ENCODE results near the gene ILF3. TPM values are rescaled to one million over a fixed set of nuclear protein-coding genes. Genes with fewer than 3 reads are reported as not detected.

Gene ILF3
- total and polyA plus RNA-seq, 2 donors (not counting 3 experiments of a cell fraction or from before 2014, with no cell fraction given) = 186 to 459 TPM

GRCh38 chr19:10719466-10719961 lies 65.4 kb downstream of the ILF3 start:
- Histone ChIP-seq H3K79me2 (ENCODE audit: control insufficient read depth, insufficient read depth, low read length) (peaks cover 62% of the 10 kb centered on the region), H3K9me1 (replicated peaks; ENCODE audit: control insufficient read depth, extremely low read depth, insufficient read depth, low read length) (no peaks in the 10 kb centered on the region), H3K4me2 (ENCODE audit: insufficient read depth, low read length) (peak overlapping the region; percentile 91), H3K9me3 (replicated peaks; ENCODE audit: control insufficient read depth, insufficient read depth, low read length) (no peaks in the 10 kb centered on the region), H3K9ac (replicated peaks; ENCODE audit: extremely low read depth, insufficient read depth, low read length) (peak overlapping the region; percentile 92), H3K4me3 (replicated peaks in 1 of 3; ENCODE audit: insufficient read depth in 1 of 3, low read depth in 1 of 3, low read length in 3 of 3) (peak overlapping the region; percentile 25 to 82 (median 49)), H3K27ac (ENCODE audit: insufficient read depth, low read depth, low read length) (peak overlapping the region; percentile 74), H2AFZ (ENCODE audit: low read depth, low read length) (no peak overlapping the region), H4K20me1 (replicated peaks; ENCODE audit: control insufficient read depth, extremely low read depth, insufficient read depth, low read length) (peaks cover 3% of the 10 kb centered on the region), H3K27me3 (ENCODE audit: control insufficient read depth in 2 of 2, insufficient read depth in 2 of 2, low read length in 2 of 2) (no peaks in the 10 kb centered on the region), H3K36me3 (ENCODE audit: control insufficient read depth in 2 of 2, extremely low read depth in 1 of 2, insufficient read depth in 2 of 2, low read length in 2 of 2) (no peaks in the 10 kb centered on the region), H3K4me1 (ENCODE audit: control insufficient read depth, extremely low read depth, insufficient read depth, low read length) (peaks cover 13% of the 10 kb centered on the region)
- dilution Hi-C loops (cut with MboI; ENCODE audit: extremely low pct_ligation_motif_present, low sequenced_read_pairs) = no loop called here
- TF ChIP-seq POLR2A (IDR thresholded peaks at IDR 0.05; ENCODE audit: low read depth, low read length) (no peak), FOS (IDR thresholded peaks at IDR 0.05; ENCODE audit: borderline replicate concordance, insufficient read depth, low read length) (no peak), CTCF (IDR thresholded peaks at IDR 0.05; ENCODE audit: extremely low read depth in 1 of 2, insufficient read depth in 1 of 2, low read depth in 1 of 2, low read length in 2 of 2) (no peak), EZH2 (IDR thresholded peaks at IDR 0.05; ENCODE audit: borderline replicate concordance, low read depth, low read length, severe bottlenecking) (no peak), MAX (IDR thresholded peaks at IDR 0.05; ENCODE audit: insufficient read depth, insufficient read length) (no peak), POLR2AphosphoS5 (IDR thresholded peaks at IDR 0.05; ENCODE audit: insufficient read depth, low read depth, low read length) (no peak), JUN (IDR thresholded peaks at IDR 0.05; ENCODE audit: borderline replicate concordance, insufficient read depth, insufficient read length, low read depth) (no peak), GATA2 (IDR thresholded peaks at IDR 0.05; ENCODE audit: insufficient read depth, insufficient read length, low read depth, low read length) (no peak), MYC (IDR thresholded peaks at IDR 0.05; ENCODE audit: low read depth, low read length) (no peak)
- ChIA-PET CTCF (interaction anchor here (0.8 to 8.0 kb wide), 9 partner anchors 11 to 151 kb away, joined by 3 to 100 read pairs (median 4); partner anchors contain the start of genes QTRT1 and TMED1), POLR2A (no interaction called here)
- intact Hi-C loops (cut with micrococcal nuclease) = no loop called here
- BruUV-seq (replicated peaks) = TSS peak; percentile 13
- no peak for DNase-seq (ENCODE audit: low read depth, low spot score)
- no peak for FAIRE-seq
